K562 (cell line): ENCODE results near the gene HACL1. TPM values are rescaled to one million over a fixed set of nuclear protein-coding genes. Genes with fewer than 3 reads are reported as not detected.

Experiments
- ADNP ChIP-seq: fragments of 200-800 bp; sonication (Bioruptor generic); IDR thresholded peaks from 2 replicates; pipeline ENCODE4 v1.6.1; 2016; ENCODE audit warnings: missing genetic modification characterization, missing compliant biosample characterization
- CREB1 ChIP-seq, 2 experiments: sonication (generic) in 1 of 2; formaldehyde crosslinking in 1 of 2; IDR thresholded peaks; 2 replicates each; pipeline versions ENCODE4 v1.6.1 to v1.8.0; 2012 to 2022; ENCODE audit warnings: inconsistent platforms in 1 of 2, mild to moderate bottlenecking in 1 of 2, missing genetic modification reagents in 1 of 2, moderate library complexity in 1 of 2
- ETS2 ChIP-seq: IDR thresholded peaks from 2 replicates; pipeline ENCODE4 v1.6.1; 2016; ENCODE audit warnings: borderline replicate concordance, missing genetic modification characterization, mild to moderate bottlenecking, moderate library complexity, missing compliant biosample characterization; ENCODE audit not compliant: poor library complexity, severe bottlenecking
- GATA2 ChIP-seq: sonication (generic); formaldehyde crosslinking; IDR thresholded peaks from 2 replicates; pipeline ENCODE4 v1.4.0; 2020; ENCODE audit warnings: mild to moderate bottlenecking, missing genetic modification reagents
- HSF4 ChIP-seq: fragments of 250-450 bp; sonication (Bioruptor Pico); IDR thresholded peaks from 2 replicates; pipeline ENCODE4 v2.1.2; 2022; ENCODE audit warnings: mild to moderate bottlenecking, moderate library complexity, borderline replicate concordance
- KAT2B ChIP-seq: IDR thresholded peaks from one replicate; pipeline ENCODE4 v1.6.1; 2012; ENCODE audit warnings: low read depth, mild to moderate bottlenecking, control low read depth, inconsistent platforms, low read length, moderate library complexity
- MAFF ChIP-seq: IDR thresholded peaks from 2 replicates; pipeline ENCODE4 v1.6.1; 2012; ENCODE audit warnings: low read length, improper control_type of control experiment
- MCM5 ChIP-seq: fragments of 450-650 bp; IDR thresholded peaks from 2 replicates; pipeline ENCODE4 v1.6.1; 2016; ENCODE audit warnings: low read depth
- NCOA1 ChIP-seq: fragments of 450-650 bp; IDR thresholded peaks from 2 replicates; pipeline ENCODE4 v1.6.1; 2016; ENCODE audit warnings: low read depth
- NCOA4 ChIP-seq: fragments of 450-650 bp; IDR thresholded peaks from 2 replicates; pipeline ENCODE4 v1.6.1; 2018; ENCODE audit warnings: mild to moderate bottlenecking; ENCODE audit not compliant: partially characterized antibody
- SAP30 ChIP-seq: fragments of 200-600 bp; sonication (generic); IDR thresholded peaks from 2 replicates; pipeline ENCODE4 v1.6.1; 2012; ENCODE audit warnings: borderline replicate concordance, low read depth, mild to moderate bottlenecking, moderate library complexity, low read length, control low read depth, inconsistent platforms; ENCODE audit not compliant: insufficient read depth, poor library complexity, severe bottlenecking
- SMARCA4 ChIP-seq: fragments of 450-650 bp; IDR thresholded peaks from 2 replicates; pipeline ENCODE4 v1.6.1; 2016
- TAF15 ChIP-seq: fragments of 200-400 bp; formaldehyde crosslinking; IDR thresholded peaks from 2 replicates; pipeline ENCODE4 v1.6.1; 2017; ENCODE audit warnings: mild to moderate bottlenecking, low read depth, low read length, moderate library complexity
- TOE1 ChIP-seq, 2 experiments: fragments of 450-650 bp in 1 of 2; sonication (generic) in 1 of 2; formaldehyde crosslinking in 1 of 2; IDR thresholded peaks; 2 replicates each; pipeline versions ENCODE4 v1.7.1 to v1.8.0; 2016 to 2022; ENCODE audit warnings: borderline replicate concordance in 2 of 2, mild to moderate bottlenecking in 2 of 2, antibody characterized with exemption in 1 of 2, inconsistent platforms in 1 of 2, low read depth in 1 of 2, missing genetic modification reagents in 1 of 2, moderate library complexity in 1 of 2
- ZBTB17 ChIP-seq: fragments of 450-650 bp; formaldehyde crosslinking; IDR thresholded peaks from 2 replicates; pipeline ENCODE4 v1.4.0; 2020; ENCODE audit warnings: mild to moderate bottlenecking
- ZNF175 ChIP-seq: fragments of 200-800 bp; sonication (Bioruptor generic); IDR thresholded peaks from 2 replicates; pipeline ENCODE4 v1.6.1; 2016; ENCODE audit warnings: low read depth, mild to moderate bottlenecking, missing genetic modification characterization, missing compliant biosample characterization
- polyA plus RNA-seq, 8 experiments: library from polyadenylated mRNA; depleted of rRNA in 4 of 8; stranded (reverse) in 5 of 8; unstranded in 3 of 8; fragments of >200 nt; fragmentation: Nextera tagmentation in 2 of 8; fragmentation: Illumina TruSeq in 1 of 8; extraction: Ambion mirVana in 2 of 8; extraction: Trizol in 1 of 8; gene quantifications; 2 replicates each; pipeline versions ENCODE4 v1.2.1 to v1.2.3, GENCODE V29; 2011 to 2014; ENCODE audit warnings: inconsistent platforms in 1 of 8, missing spikeins in 1 of 8
- total RNA-seq, 7 experiments: library from RNA; depleted of rRNA in 6 of 7; stranded (reverse); fragments of >200 nt in 6 of 7; fragmentation: Illumina TruSeq in 2 of 7; extraction: Trizol in 2 of 7; gene quantifications; 2 replicates each; pipeline versions ENCODE4 v1.2.1 to v1.2.3, GENCODE V29; 2011 to 2021; ENCODE audit warnings: low replicate concordance in 1 of 7
- TF ChIP-seq, protein P1 (sequence below): fragments of 250-450 bp; sonication (Bioruptor Pico); IDR thresholded peaks from 2 replicates; pipeline ENCODE4 v1.8.0; 2021; ENCODE audit warnings: moderate library complexity, mild to moderate bottlenecking, inconsistent platforms
- TF ChIP-seq, protein P2 (sequence below): fragments of 250-450 bp; sonication (Bioruptor Pico); IDR thresholded peaks from 2 replicates; pipeline ENCODE4 v1.8.0; 2021; ENCODE audit warnings: borderline replicate concordance, mild to moderate bottlenecking, moderate library complexity; ENCODE audit not compliant: poor library complexity, severe bottlenecking
- TF ChIP-seq, protein P3 (sequence below): fragments of 250-450 bp; sonication (Bioruptor Pico); IDR thresholded peaks from 2 replicates; pipeline ENCODE4 v1.5.0; 2021

The HACL1 gene
- total and polyA plus RNA-seq, 9 of the 15 experiments (the other 6 are each of a cell fraction or from before 2014, with no cell fraction given): 18.9 to 61.5 (median 30.5) TPM

DNA sequence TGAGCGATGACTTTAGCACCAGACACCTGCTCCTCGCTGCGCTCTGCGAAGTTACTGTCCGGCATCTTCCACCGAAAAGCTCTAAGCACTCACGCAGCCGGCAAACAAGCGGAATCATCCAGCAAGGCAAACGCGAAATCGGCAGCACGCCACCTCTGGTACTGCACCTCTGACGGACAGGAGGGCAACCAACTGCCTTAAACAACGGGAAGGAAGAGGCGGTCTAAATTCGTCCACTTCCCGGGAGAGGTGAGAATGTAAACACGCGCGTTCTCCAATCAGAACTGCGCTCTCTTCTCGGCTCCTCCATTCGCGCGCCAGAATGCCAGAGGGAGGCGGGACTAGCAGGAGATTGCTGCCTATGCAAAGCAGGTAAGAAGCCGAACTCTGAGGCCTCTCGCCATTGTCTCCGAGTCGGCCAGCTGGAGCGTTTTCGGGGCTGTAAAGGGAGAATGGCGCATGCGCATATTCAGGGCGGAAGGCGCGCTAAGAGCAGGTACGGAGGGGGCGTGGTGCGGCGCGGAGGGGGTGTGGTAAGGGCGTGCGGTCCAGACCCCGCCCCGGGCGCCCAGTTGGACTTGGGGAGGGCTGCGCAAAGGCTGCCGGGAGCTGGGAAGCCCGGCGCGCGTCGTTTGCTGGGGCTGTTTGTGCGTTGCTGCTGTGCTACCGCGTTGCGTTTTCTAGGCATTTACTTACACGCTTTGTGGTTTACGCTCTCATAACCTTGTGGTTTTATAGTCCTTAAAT is at the start of gene HACL1, which contains the start of gene BTD (continued):
- TF ChIP-seq, protein P1, sequence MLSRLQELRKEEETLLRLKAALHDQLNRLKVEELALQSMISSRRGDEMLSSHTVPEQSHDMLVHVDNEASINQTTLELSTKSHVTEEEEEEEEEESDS (CRISPR knock-in tag): no peak
- TF ChIP-seq ZBTB17 (CRISPR knock-in tag) (peak; percentile 66), GATA2 (CRISPR knock-in tag) (no peak), HSF4 (CRISPR knock-in tag) (no peak), TOE1 (IDR thresholded peaks at IDR 0.05; ENCODE audit: borderline replicate concordance) (0 out of 2 replicates have a peak, but pooled peaks have one; percentile 56), TOE1 (CRISPR knock-in tag; IDR thresholded peaks at IDR 0.05; ENCODE audit: borderline replicate concordance, low read depth) (0 out of 2 replicates have a peak, but pooled peaks have one; percentile 56), ETS2 (no peak), MAFF (peak; percentile 34; the same call in 1 of the 2 replicates), NCOA1 (no peak; the same call in 1 of the 2 replicates), KAT2B (no peak), CREB1 (IDR thresholded peaks at IDR 0.05) (peak; percentile 56), CREB1 (CRISPR knock-in tag; IDR thresholded peaks at IDR 0.05) (0 out of 2 replicates have a peak, but pooled peaks have one; percentile 59), MCM5 (no peak), NCOA4 (no peak), SMARCA4 (peak; percentile 57), SAP30 (peak; percentile 63), ADNP (tag) (no peak), TAF15 (no peak), ZNF175 (no peak)
- TF ChIP-seq, protein P2, sequence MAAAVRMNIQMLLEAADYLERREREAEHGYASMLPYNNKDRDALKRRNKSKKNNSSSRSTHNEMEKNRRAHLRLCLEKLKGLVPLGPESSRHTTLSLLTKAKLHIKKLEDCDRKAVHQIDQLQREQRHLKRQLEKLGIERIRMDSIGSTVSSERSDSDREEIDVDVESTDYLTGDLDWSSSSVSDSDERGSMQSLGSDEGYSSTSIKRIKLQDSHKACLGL (CRISPR knock-in tag): no peak
- TF ChIP-seq, protein P3, sequence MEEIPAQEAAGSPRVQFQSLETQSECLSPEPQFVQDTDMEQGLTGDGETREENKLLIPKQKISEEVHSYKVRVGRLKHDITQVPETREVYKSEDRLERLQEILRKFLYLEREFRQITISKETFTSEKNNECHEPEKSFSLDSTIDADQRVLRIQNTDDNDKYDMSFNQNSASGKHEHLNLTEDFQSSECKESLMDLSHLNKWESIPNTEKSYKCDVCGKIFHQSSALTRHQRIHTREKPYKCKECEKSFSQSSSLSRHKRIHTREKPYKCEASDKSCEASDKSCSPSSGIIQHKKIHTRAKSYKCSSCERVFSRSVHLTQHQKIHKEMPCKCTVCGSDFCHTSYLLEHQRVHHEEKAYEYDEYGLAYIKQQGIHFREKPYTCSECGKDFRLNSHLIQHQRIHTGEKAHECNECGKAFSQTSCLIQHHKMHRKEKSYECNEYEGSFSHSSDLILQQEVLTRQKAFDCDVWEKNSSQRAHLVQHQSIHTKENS (CRISPR knock-in tag): no peak
